Measurements from ENCODE around the gene FREM1.

GRCh38 chr9:14887149-14887548 lies 23.1 kb downstream of the FREM1 start:
- TF ChIP-seq CTCF (IDR thresholded peaks at IDR 0.05) = no peak
- TF ChIP-seq ZFX (IDR thresholded peaks at IDR 0.05; ENCODE audit: borderline replicate concordance) = no peak

Data from 22Rv1 (cell line).